ENCODE data around the gene RHOBTB3. TPM values are rescaled to one million over a fixed set of nuclear protein-coding genes. Genes with fewer than 3 reads are reported as not detected.

RHOBTB3 gene
- total RNA-seq, 2 donors from 2014 or later: 87.3 to 134 TPM

GRCh38 chr5:95798048-95798447 lies 66.9 kb downstream of the RHOBTB3 start:
- H3K4me1 ChIP-seq (replicated peaks): no peaks in the 10 kb centered on the region
- no peaks in the 10 kb centered on the region for H3K9me3 ChIP-seq
- no peak for DNase-seq (ENCODE audit: low spot score)
- H3K36me3 ChIP-seq: no peaks in the 10 kb centered on the region
- 95% methylated on average over 2 of the region's 2 CpGs for whole genome bisulfite sequencing
- no peaks in the 10 kb centered on the region for H3K27me3 ChIP-seq (replicated peaks; ENCODE audit: insufficient read depth)
- TF ChIP-seq CTCF (IDR thresholded peaks at IDR 0.05) (no peak), POLR2AphosphoS5 (IDR thresholded peaks at IDR 0.05) (no peak), POLR2A (IDR thresholded peaks at IDR 0.05) (no peak)
- no peak overlapping the region for H3K4me3 ChIP-seq
- H3K27ac ChIP-seq: no peak overlapping the region
- intact Hi-C loops (cut with DNase I): no loop called here

DNA sequence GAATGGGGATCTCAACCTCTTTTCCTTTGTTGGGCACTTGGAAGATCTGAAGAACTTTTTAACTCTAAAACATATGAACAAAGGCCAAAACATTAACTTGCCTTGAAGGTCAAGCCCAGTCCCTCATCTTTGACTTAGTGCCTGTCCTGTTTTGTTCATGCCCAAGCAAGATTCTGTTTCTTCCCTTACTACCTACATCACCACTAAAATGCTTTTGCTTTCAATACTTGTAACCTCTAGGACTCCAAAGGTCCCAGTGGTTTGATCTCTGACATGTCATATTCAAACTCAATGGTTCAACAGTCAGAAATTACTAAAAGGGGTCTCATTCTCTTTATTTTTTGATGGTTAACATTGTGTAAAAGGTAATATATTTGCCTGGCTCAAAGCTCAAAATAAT lies 67.4 kb downstream of the RHOBTB3 start:
- Histone ChIP-seq H3K9me3 (no peaks in the 10 kb centered on the region), H3K27me3 (replicated peaks; ENCODE audit: insufficient read depth) (no peaks in the 10 kb centered on the region), H3K36me3 (no peaks in the 10 kb centered on the region), H3K27ac (no peak overlapping the region), H3K4me3 (no peak overlapping the region), H3K4me1 (replicated peaks) (no peaks in the 10 kb centered on the region)
- TF ChIP-seq POLR2AphosphoS5 (IDR thresholded peaks at IDR 0.05) (no peak), POLR2A (IDR thresholded peaks at IDR 0.05) (no peak), CTCF (IDR thresholded peaks at IDR 0.05) (no peak)
- intact Hi-C loops (cut with DNase I): no loop called here
- DNase-seq (ENCODE audit: low spot score): no peak

DNA sequence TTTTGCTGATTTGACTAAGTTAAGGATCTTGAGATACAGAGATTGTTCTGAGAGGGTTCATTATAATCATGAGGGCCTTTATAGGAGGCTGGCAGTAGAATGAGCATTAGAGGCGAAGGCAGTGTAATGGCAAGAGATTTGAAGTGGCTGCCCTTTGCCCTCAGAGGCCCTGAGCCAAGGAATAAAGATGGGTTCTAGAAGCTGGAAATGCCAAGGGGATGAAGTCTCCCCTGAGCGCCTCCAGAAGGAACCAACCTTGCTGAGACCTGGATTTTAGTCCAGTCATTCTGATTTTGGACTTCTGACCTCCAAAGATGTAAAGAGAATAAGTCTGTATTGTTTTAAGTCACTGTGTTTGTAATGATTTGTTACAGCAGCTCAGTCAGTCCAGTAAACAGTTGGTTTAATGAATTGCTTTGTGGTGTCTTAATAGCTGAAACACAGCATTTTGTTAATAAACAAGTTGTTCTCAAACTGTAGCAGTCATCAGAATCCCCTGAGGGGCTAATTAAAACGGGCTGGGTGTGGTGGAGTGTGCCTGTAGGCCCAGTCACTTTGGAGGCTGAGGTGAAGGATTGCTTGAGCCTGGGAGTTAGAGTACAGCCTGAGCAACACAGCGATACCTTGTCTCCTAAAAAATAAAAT lies 68.2 kb downstream of the RHOBTB3 start:
- no peak for DNase-seq (ENCODE audit: low spot score)
- Histone ChIP-seq H3K36me3 (no peaks in the 10 kb centered on the region), H3K9me3 (no peaks in the 10 kb centered on the region), H3K27ac (no peak overlapping the region), H3K4me1 (replicated peaks) (no peaks in the 10 kb centered on the region), H3K4me3 (no peak overlapping the region), H3K27me3 (replicated peaks; ENCODE audit: insufficient read depth) (no peaks in the 10 kb centered on the region)
- TF ChIP-seq CTCF (IDR thresholded peaks at IDR 0.05) (no peak), POLR2A (IDR thresholded peaks at IDR 0.05) (no peak), POLR2AphosphoS5 (IDR thresholded peaks at IDR 0.05) (no peak)
- 94% methylated on average over 4 of the region's 4 CpGs for WGBS
- intact Hi-C loops (cut with DNase I): no loop called here

DNA sequence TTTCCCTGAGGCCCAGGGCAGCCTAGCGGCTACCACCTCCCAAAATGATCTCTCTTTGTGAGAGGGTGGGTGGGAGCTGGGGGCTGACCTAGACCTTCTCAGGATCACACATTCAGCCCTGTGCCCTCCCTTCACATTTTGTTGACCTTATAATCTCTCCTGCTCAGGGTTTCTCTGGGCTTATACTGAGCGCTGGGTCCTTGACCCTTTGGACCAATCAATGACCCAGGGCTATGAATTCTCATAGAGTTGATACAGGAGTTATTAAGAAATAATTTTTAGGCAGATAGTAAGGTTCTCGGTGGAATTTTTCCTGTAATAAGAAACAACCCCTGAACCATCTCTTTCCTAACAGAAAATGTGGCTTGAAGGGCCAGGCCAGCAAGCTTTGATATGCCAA lies 69.4 kb downstream of the RHOBTB3 start:
- no peaks in the 10 kb centered on the region for H3K27me3 ChIP-seq (replicated peaks; ENCODE audit: insufficient read depth)
- no peak for TF ChIP-seq POLR2AphosphoS5 (IDR thresholded peaks at IDR 0.05)
- no peak for TF ChIP-seq CTCF (IDR thresholded peaks at IDR 0.05)
- no peak for TF ChIP-seq POLR2A (IDR thresholded peaks at IDR 0.05)
- intact Hi-C loops (cut with DNase I): no loop called here
- H3K4me1 ChIP-seq (replicated peaks): no peaks in the 10 kb centered on the region
- no peaks in the 10 kb centered on the region for H3K36me3 ChIP-seq
- no peak overlapping the region for H3K27ac ChIP-seq
- WGBS: 98% methylated on average over 3 of the region's 3 CpGs
- H3K4me3 ChIP-seq: no peak overlapping the region
- DNase-seq (ENCODE audit: low spot score): no peak
- H3K9me3 ChIP-seq: no peaks in the 10 kb centered on the region

- Histone ChIP-seq H3K27me3 (replicated peaks; ENCODE audit: insufficient read depth) (no peaks in the 10 kb centered on the region), H3K27ac (no peak overlapping the region), H3K36me3 (no peaks in the 10 kb centered on the region), H3K4me3 (no peak overlapping the region), H3K4me1 (replicated peaks) (no peaks in the 10 kb centered on the region), H3K9me3 (no peaks in the 10 kb centered on the region)
- intact Hi-C loops (cut with DNase I): no loop called here
- 71% methylated on average over 2 of the region's 2 CpGs for WGBS
- TF ChIP-seq POLR2AphosphoS5 (IDR thresholded peaks at IDR 0.05): no peak
- no peak for TF ChIP-seq POLR2A (IDR thresholded peaks at IDR 0.05)
- no peak for TF ChIP-seq CTCF (IDR thresholded peaks at IDR 0.05)
- DNase-seq (ENCODE audit: low spot score): no peak
These were observed 70.4 kb downstream of the RHOBTB3 start for GRCh38 chr5:95801532-95801931.

Data from prostate gland (tissue), 2 donors.